ENCODE data around the gene ESR2.
"Not testable (repeated sequence)": the region's sequence is repeated elsewhere in the genome, so short reads cannot be mapped to it uniquely, and the experiment has no call there.

Gene ESR2

GRCh38 chr14:64186231-64187129 lies 107.7 kb downstream of the ESR2 start:
- H3K4me3 ChIP-seq (ENCODE audit: control insufficient read depth, low read depth, low read length), result no peak overlapping the region
- no peak for DNase-seq (ENCODE audit: low read depth)
- TF ChIP-seq CTCF (conservative IDR thresholded peaks at IDR 0.05; ENCODE audit: control insufficient read depth, insufficient read depth, low read depth, low read length), result no peak

DNA sequence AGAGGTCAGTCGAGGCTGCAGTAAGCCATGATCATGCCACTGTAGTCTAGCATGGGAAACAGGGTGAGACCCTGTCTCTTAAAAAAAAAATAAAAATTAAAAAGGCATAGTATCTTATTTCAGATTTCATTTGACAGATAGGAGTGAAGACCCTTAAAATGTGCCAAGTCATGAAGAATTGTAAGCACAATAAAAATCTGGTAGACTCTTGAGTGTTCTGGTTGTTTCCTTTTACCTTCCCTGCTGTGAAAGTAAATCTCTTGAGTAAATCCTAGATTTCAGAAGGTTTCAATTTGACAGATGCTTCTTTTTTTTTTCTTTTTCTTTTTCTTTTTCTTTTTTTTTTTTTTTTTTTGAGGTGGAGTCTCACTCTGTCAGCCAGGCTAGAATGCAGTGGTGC lies 109.0 kb downstream of the ESR2 start:
- no peak for TF ChIP-seq CTCF (conservative IDR thresholded peaks at IDR 0.05; ENCODE audit: control insufficient read depth, insufficient read depth, low read depth, low read length)
- DNase-seq (ENCODE audit: low read depth), result no peak
- no peak overlapping the region for H3K4me3 ChIP-seq (ENCODE audit: control insufficient read depth, low read depth, low read length)

- TF ChIP-seq CTCF (conservative IDR thresholded peaks at IDR 0.05; ENCODE audit: control insufficient read depth, insufficient read depth, low read depth, low read length), result no peak
- no peak for DNase-seq (ENCODE audit: low read depth)
- H3K4me3 ChIP-seq (ENCODE audit: control insufficient read depth, low read depth, low read length), result no peak overlapping the region
Measured at GRCh38 chr14:64184103-64184729, 110.0 kb downstream of the ESR2 start.

DNA sequence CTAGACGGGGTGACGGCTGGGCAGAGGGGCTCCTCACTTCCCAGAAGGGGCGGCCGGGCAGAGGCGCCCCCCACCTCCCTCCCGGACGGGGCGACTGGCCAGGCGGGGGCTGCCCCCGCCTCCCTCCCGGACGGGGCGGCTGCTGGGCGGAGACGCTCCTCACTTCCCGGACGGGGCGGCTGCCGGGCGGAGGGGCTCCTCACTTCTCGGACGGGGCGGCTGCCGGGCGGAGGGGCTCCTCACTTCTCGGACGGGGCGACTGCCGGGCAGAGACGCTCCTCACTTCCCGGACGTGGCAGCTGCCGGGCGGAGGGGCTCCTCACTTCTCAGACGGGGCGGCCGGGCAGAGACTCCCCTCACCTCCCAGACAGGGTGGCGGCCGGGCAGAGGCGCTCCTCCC lies 111.3 kb downstream of the ESR2 start:
- not testable (repeated sequence) for H3K4me3 ChIP-seq (ENCODE audit: control insufficient read depth, low read depth, low read length); DNase-seq (ENCODE audit: low read depth)

GRCh38 chr14:64178814-64179213 lies 115.4 kb downstream of the ESR2 start:
- no peak for DNase-seq (ENCODE audit: low read depth)
- no peak for TF ChIP-seq CTCF (conservative IDR thresholded peaks at IDR 0.05; ENCODE audit: control insufficient read depth, insufficient read depth, low read depth, low read length)
- no peak overlapping the region for H3K4me3 ChIP-seq (ENCODE audit: control insufficient read depth, low read depth, low read length)

DNA sequence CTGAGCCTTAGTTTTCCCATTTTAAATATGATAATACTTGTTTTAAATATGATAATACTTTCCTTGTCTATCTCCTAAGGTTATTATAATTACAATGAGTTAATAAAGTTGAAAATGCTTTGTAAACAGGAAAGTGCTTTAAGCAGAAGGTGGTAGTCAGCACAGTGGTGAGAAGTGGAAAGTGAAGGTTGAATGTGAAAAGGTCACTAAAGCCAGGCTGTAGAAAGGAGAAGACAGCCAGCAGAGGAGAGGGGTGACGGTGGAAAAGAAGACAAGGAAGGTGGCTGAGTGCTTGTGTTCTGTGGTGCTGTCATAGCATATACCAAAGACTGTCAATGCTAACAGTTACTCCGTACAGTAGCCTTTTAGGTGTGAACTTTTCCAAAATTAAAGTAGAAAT lies 117.8 kb downstream of the ESR2 start:
- no peak for TF ChIP-seq CTCF (conservative IDR thresholded peaks at IDR 0.05; ENCODE audit: control insufficient read depth, insufficient read depth, low read depth, low read length)
- no peak for DNase-seq (ENCODE audit: low read depth)
- no peak overlapping the region for H3K4me3 ChIP-seq (ENCODE audit: control insufficient read depth, low read depth, low read length)

Data from fibroblast of mammary gland (primary cell).